ENCODE data around the gene MYO15B. TPM values are rescaled to one million over a fixed set of nuclear protein-coding genes. Genes with fewer than 3 reads are reported as not detected.

MYO15B gene
- total and polyA plus RNA-seq, 2 of the 4 experiments (the other 2 are of a cell fraction), result 0.18 to 0.65 TPM

DNA sequence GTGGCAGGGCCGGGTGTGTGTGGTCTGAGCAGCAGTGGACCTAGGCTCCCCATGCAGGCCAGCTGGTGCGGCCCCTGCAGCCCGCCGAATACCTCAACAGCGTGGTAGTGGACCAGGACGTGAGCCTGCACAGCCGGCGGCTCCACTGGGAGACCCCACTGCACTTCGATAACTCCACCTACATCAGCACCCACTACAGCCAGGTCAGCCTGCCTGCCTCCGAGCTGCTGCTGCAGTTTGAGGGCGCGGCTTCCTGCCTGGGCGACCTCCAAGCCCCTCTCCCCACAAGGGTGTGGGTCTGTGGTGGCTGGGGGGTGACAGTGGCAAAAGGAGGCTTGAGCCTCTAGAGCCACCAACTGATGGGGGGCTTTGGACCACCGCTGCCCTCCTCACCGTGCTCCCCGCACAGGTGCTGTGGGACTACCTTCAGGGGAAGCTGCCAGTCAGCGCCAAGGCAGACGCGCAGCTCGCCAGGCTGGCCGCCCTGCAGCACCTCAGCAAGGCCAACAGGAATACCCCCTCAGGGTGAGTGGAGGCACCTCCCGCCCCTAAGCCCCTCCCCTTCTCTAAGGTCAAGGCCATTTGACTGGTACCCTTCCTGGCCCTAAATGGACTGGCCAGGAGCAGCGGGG lies 37.2 kb downstream of the MYO15B start:
- dilution Hi-C loops (cut with HindIII; ENCODE audit: low sequenced_read_pairs, unreplicated experiment), result no loop called here
- Histone ChIP-seq H2BK15ac (ENCODE audit: low read depth, low read length) (no peak overlapping the region), H3K36me3 (ENCODE audit: control insufficient read depth, insufficient read depth, low read length) (no peaks in the 10 kb centered on the region; the same call in 1 of the 2 replicates), H2AK9ac (replicated peaks; ENCODE audit: low read depth, low read length, poor library complexity) (no peak overlapping the region), H3K79me1 (ENCODE audit: low read depth in 1 of 2, low read length in 2 of 2) (no peaks in the 10 kb centered on the region), H3K14ac (replicated peaks; ENCODE audit: low read depth, low read length) (no peak overlapping the region), H3K9me1 (ENCODE audit: insufficient read depth, low read length) (no peaks in the 10 kb centered on the region), H3K9me3 (ENCODE audit: control insufficient read depth, insufficient read depth, low read length) (no peaks in the 10 kb centered on the region), H3K27me3 (ENCODE audit: control insufficient read depth, insufficient read depth, low read length) (peaks cover 4% of the 10 kb centered on the region; the same call in 1 of the 2 replicates), H2BK20ac (ENCODE audit: low read depth, low read length) (no peak overlapping the region), H4K8ac (ENCODE audit: low read depth in 2 of 2, low read length in 2 of 2) (no peak overlapping the region), H3K4me3 (ENCODE audit: insufficient read depth, low read depth, low read length) (no peak overlapping the region), H4K91ac (ENCODE audit: insufficient read depth, low read depth, low read length) (no peak overlapping the region), H3K9ac (ENCODE audit: low read depth, low read length) (no peak overlapping the region), H3K4me1 (ENCODE audit: control insufficient read depth, insufficient read depth, low read length) (peaks cover 5% of the 10 kb centered on the region; the same call in 1 of the 2 replicates), H2BK120ac (ENCODE audit: low read depth, low read length) (no peak overlapping the region), H4K20me1 (ENCODE audit: insufficient read depth, low read length) (no peaks in the 10 kb centered on the region; the same call in 1 of the 2 replicates), H3K27ac (ENCODE audit: insufficient read depth, low read length) (no peak overlapping the region), H3K18ac (ENCODE audit: low read depth, low read length) (no peak overlapping the region), H2AK5ac (ENCODE audit: low read depth, low read length) (no peak overlapping the region), H3K4ac (ENCODE audit: low read depth, low read length) (no peak overlapping the region), H3K4me2 (ENCODE audit: low read depth, low read length) (no peak overlapping the region), H3K56ac (ENCODE audit: extremely low read depth, insufficient read depth, low read length) (no peak overlapping the region), H4K5ac (ENCODE audit: low read depth, low read length) (no peak overlapping the region), H3K23ac (ENCODE audit: low read depth, low read length) (no peak overlapping the region), H2BK5ac (ENCODE audit: low read depth, low read length, poor library complexity, severe bottlenecking) (no peak overlapping the region), H2AFZ (replicated peaks; ENCODE audit: low read length, poor library complexity) (no peak overlapping the region)
- no peak for ATAC-seq (ENCODE audit: low read depth)
- POLR2A ChIA-PET (ENCODE audit: unreplicated experiment), result no interaction called here
- CTCF ChIA-PET, result no interaction called here
- no peak for DNase-seq
- in situ Hi-C loops (cut with MboI; ENCODE audit: low sequenced_read_pairs), result no loop called here
- intact Hi-C loops (cut with micrococcal nuclease), result no loop called here
- WGBS, 2 experiments (ENCODE audit: extremely low coverage in 2 of 2, insufficient read length in 1 of 2), result 80% methylated on average over 1 of the region's 23 CpGs; no CpG with 5 or more reads in 1 of the 2 experiments
- no TSS peak for BruUV-seq (replicated peaks)
- TF ChIP-seq MXI1 (IDR thresholded peaks at IDR 0.05; ENCODE audit: borderline replicate concordance, low read depth, low read length) (no peak), USF2 (IDR thresholded peaks at IDR 0.05; ENCODE audit: low read depth, low read length) (no peak), FOS (IDR thresholded peaks at IDR 0.05; ENCODE audit: low read depth, low read length) (no peak), RFX5 (IDR thresholded peaks at IDR 0.05; ENCODE audit: low read depth, low read length) (no peak), CEBPB (IDR thresholded peaks at IDR 0.05; ENCODE audit: low read depth, low read length) (no peak), SMC3 (IDR thresholded peaks at IDR 0.05; ENCODE audit: low read depth, low read length) (no peak), NFE2L2 (IDR thresholded peaks at IDR 0.05; ENCODE audit: low read depth, low read length) (no peak), MAFK (IDR thresholded peaks at IDR 0.05; ENCODE audit: low read depth, low read length) (no peak), CHD1 (IDR thresholded peaks at IDR 0.05; ENCODE audit: low read depth, low read length) (no peak), BHLHE40 (IDR thresholded peaks at IDR 0.05; ENCODE audit: low read depth, low read length) (no peak), RCOR1 (IDR thresholded peaks at IDR 0.05; ENCODE audit: insufficient replicate concordance, low read length) (no peak), RAD21 (IDR thresholded peaks at IDR 0.05; ENCODE audit: low read length) (no peak), POLR2A (IDR thresholded peaks at IDR 0.05; ENCODE audit: low read depth, low read length) (no peak), ELK1 (IDR thresholded peaks at IDR 0.05; ENCODE audit: borderline replicate concordance, low read depth, low read length) (no peak), MAZ (IDR thresholded peaks at IDR 0.05; ENCODE audit: borderline replicate concordance, low read depth, low read length) (no peak)
- TF ChIP-seq, protein P1, sequence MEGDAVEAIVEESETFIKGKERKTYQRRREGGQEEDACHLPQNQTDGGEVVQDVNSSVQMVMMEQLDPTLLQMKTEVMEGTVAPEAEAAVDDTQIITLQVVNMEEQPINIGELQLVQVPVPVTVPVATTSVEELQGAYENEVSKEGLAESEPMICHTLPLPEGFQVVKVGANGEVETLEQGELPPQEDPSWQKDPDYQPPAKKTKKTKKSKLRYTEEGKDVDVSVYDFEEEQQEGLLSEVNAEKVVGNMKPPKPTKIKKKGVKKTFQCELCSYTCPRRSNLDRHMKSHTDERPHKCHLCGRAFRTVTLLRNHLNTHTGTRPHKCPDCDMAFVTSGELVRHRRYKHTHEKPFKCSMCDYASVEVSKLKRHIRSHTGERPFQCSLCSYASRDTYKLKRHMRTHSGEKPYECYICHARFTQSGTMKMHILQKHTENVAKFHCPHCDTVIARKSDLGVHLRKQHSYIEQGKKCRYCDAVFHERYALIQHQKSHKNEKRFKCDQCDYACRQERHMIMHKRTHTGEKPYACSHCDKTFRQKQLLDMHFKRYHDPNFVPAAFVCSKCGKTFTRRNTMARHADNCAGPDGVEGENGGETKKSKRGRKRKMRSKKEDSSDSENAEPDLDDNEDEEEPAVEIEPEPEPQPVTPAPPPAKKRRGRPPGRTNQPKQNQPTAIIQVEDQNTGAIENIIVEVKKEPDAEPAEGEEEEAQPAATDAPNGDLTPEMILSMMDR (conservative IDR thresholded peaks at IDR 0.05; ENCODE audit: low read depth, low read length), result no peak

All from IMR-90 (cell line).